Umbilical cord (tissue), 2 donors: Measurements from ENCODE around the gene TRAPPC6A. TPM values are rescaled to one million over a fixed set of nuclear protein-coding genes. Genes with fewer than 3 reads are reported as not detected.

Source experiments
- DNase-seq: peaks from one replicate; pipeline ENCODE4 v3.0.0-alpha.2; 2015; ENCODE audit warnings: low spot score
- total RNA-seq: library from RNA; depleted of rRNA; stranded (reverse); fragments of >200 nt; gene quantifications from one replicate; pipeline ENCODE4 v1.2.3, GENCODE V29; 2014; ENCODE audit warnings: low replicate concordance; ENCODE audit not compliant: insufficient read depth

The TRAPPC6A gene
- 12.5 TPM for total RNA-seq

GRCh38 chr19:45177817-45178261, at the start of gene TRAPPC6A:
TRAPPC6A (minus strand) TSS chr19:45178237; CDS start chr19:45178218, 19 bp downstream.
- no peak for DNase-seq

GRCh38 chr19:45224645-45225044, 46.6 kb upstream of the TRAPPC6A start:
- DNase-seq: no peak

GRCh38 chr19:45223879-45224278, 45.8 kb upstream of the TRAPPC6A start:
- DNase-seq: no peak

- DNase-seq: no peak
Measured at GRCh38 chr19:45222724-45223123, 44.7 kb upstream of the TRAPPC6A start.

GRCh38 chr19:45218911-45219743, 41.1 kb upstream of the TRAPPC6A start:
- no peak for DNase-seq

- DNase-seq: no peak
Measured at GRCh38 chr19:45218426-45218825, 40.4 kb upstream of the TRAPPC6A start.

GRCh38 chr19:45217957-45218334, 39.9 kb upstream of the TRAPPC6A start:
- no peak for DNase-seq

- no peak for DNase-seq
Measured at GRCh38 chr19:45217193-45217956, 39.3 kb upstream of the TRAPPC6A start.

GRCh38 chr19:45216667-45217066, 38.6 kb upstream of the TRAPPC6A start:
- DNase-seq: peak; percentile 42

GRCh38 chr19:45215391-45216191, 37.6 kb upstream of the TRAPPC6A start:
- no peak for DNase-seq

GRCh38 chr19:45213031-45213430, 35.0 kb upstream of the TRAPPC6A start:
- DNase-seq: no peak

GRCh38 chr19:45211751-45212381, 33.8 kb upstream of the TRAPPC6A start:
- DNase-seq: no peak

GRCh38 chr19:45206328-45206727, 28.3 kb upstream of the TRAPPC6A start:
- no peak for DNase-seq

- DNase-seq: no peak
Measured at GRCh38 chr19:45205810-45206209, 27.8 kb upstream of the TRAPPC6A start.

- no peak for DNase-seq
Measured at GRCh38 chr19:45202637-45203036, 24.6 kb upstream of the TRAPPC6A start.

- DNase-seq: peak; percentile 48
Measured at GRCh38 chr19:45200568-45200967, 22.5 kb upstream of the TRAPPC6A start.

GRCh38 chr19:45195764-45196163, 17.7 kb upstream of the TRAPPC6A start:
- no peak for DNase-seq

GRCh38 chr19:45191375-45191774, 13.3 kb upstream of the TRAPPC6A start:
- no peak for DNase-seq

GRCh38 chr19:45189971-45190370, 11.9 kb upstream of the TRAPPC6A start:
- DNase-seq: no peak

- DNase-seq: no peak
Measured at GRCh38 chr19:45187421-45188100, 9.5 kb upstream of the TRAPPC6A start.
